Cardiac ventricle fibroblast (primary cell): ENCODE results near the gene ZNF799. TPM values are rescaled to one million over a fixed set of nuclear protein-coding genes. Genes with fewer than 3 reads are reported as not detected.

ENCODE experiments used
- total RNA-seq: library from RNA; depleted of rRNA; stranded (reverse); fragments of >200 nt; gene quantifications from 2 replicates; pipeline ENCODE4 v1.2.3, GENCODE V29; 2015

Gene ZNF799
- total RNA-seq = 1.7 and 2.1 TPM in 2 replicates

GRCh38 chr19:12400633-12401502 lies at the start of gene ZNF799:
Gene ZNF799 (minus strand): TSS chr19:12401271. CDS start chr19:12401070, 201 bp downstream.

DNA sequence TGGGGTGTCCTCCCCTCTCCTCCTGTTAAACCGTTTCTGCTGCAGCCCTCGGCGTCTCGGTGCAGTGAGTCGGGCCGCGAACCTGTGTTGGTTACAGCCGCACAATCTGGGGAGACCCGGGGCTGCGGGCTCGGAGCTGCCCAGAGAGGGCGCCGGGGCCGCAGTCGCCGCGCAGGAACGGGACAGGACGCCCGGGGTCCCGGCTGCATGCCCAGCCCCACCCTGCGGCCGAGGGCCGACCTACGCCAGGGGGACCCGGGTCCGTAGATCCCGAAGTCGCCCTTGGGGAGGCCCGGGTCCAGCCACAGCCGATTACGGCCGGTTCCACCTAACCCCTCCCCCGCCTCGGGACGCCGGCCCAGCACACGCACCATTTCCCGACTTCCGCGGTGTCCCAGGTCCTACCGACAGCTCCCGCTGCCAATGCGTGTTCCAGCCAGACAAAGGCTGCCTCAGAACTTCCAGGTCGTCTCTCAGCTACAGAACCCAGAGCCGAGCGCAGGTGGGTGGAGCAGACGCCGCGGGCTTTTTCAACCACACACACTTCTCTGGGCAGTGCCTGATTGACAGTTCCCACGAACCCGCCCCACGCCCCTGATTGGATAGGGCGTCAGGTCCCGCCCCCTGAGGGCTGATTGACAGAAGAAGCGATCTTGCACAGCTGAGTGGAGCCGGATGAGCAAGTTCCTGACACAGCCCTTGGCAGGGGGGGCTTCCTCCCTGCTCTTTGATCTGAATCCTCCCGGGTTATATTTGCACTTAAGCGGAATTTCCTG lies 39.7 kb upstream of the ZNF799 start, which contains the start of gene ZNF443:
ZNF443 (minus strand) TSS at position 481 of the 776 bp plus-strand sequence; CDS start at position 374, 107 bp downstream.

DNA sequence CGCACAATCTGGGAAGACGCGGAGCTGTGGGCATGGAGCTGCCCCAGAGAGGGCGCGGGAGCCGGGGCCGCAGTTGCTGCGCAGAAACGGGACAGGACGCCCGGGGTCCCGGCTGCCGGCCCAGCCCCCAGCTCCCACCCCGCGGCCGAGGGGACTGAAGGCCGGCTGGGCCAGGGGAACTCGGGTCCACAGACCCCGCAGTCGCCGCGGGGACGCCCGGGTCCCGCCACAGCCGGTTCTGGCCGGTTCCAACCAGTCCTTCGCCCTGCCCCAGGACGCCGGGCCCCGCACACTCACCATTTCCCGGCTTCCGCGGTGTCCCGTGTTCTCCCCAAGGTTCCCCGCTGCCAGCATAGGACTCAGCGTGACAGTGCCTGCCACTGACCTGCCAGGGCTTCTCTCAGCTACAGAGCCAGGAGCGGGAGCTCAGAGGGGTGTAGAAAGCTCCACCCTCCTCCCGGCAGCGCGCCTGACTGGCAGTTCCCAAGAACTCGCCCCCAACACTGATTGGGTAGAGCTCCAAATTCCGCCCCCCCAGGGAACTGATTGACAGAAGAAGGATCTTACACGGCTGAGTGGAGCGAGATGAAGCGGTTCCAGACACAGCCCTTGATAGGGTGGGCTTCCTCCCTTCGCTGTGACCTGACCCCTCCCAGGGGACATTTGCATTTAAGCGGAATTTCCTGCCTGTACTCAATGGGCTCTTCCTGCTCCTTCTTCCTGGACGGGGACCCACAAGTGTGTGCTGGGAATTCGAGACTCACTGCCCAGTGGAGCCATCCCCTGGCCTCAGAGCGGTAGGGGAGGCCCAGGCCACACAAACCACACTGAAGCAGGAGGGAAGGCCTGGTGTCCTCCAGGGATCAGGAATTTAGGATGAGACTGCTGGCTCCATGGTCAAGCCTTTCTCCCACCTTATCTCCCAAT lies 35.6 kb downstream of the ZNF799 start, which contains the start of gene ZNF442:
ZNF442 (minus strand) TSS at position 448 of the 927 bp plus-strand sequence. CDS start 2,052 bp downstream, outside the sequence.

Other genes starting within 250 kb of the ZNF799 start
- gene ZNF625, start 244.5 kb downstream of the ZNF799 start, total RNA-seq = 4.2 and 4.3 TPM in 2 replicates
- gene ZNF136, start 238.2 kb downstream of the ZNF799 start, total RNA-seq = 5.5 and 5.6 TPM in 2 replicates
- gene ZNF44, start 106.4 kb downstream of the ZNF799 start, total RNA-seq = 2.4 and 3.3 TPM in 2 replicates
- 1.8 and 4.8 TPM in 2 replicates for gene ZNF563, start 67.6 kb downstream of the ZNF799 start, total RNA-seq
- 1.3 and 2.2 TPM in 2 replicates for gene ZNF442, start 35.6 kb downstream of the ZNF799 start, total RNA-seq
- gene ZNF443, start 39.8 kb upstream of the ZNF799 start, total RNA-seq = 0.59 and 1.1 TPM in 2 replicates
- gene ZNF709, start 83.5 kb upstream of the ZNF799 start, total RNA-seq = 1.7 and 1.9 TPM in 2 replicates
- 3.3 and 3.4 TPM in 2 replicates for gene ZNF564, start 150.2 kb upstream of the ZNF799 start, total RNA-seq
- gene ZNF490, start 209.5 kb upstream of the ZNF799 start, total RNA-seq = 6.0 and 10.6 TPM in 2 replicates
- 10.6 and 13.2 TPM in 2 replicates for gene ZNF791, start 209.6 kb upstream of the ZNF799 start, total RNA-seq